Calu3 (cell line): ENCODE data around the gene C5orf58. TPM values are rescaled to one million over a fixed set of nuclear protein-coding genes. Genes with fewer than 3 reads are reported as not detected.
A peak's percentile ranks its signal among the peaks of the same experiment; 100 is the strongest.

Source experiments
- BruUV-seq: library from RNA; stranded (reverse); fragments of 400-500 nt; replicated peaks from 2 replicates; lab custom pipeline; 2021; lab: Mats Ljungman, UMichigan
- CTCF ChIA-PET: fragments of 300-600 bp; sonication (Branson Sonifier 250); formaldehyde crosslinking; loops from one replicate; lab custom pipeline; 2022; ENCODE audit warnings: antibody characterized with exemption; lab: Charles Lee
- DNase-seq: peaks from one replicate; pipeline ENCODE4 v3.0.0; 2022
- H3K27ac Mint-ChIP-seq: one replicate; pipeline ENCODE4 v1.8.0; 2022; ENCODE audit warnings: mixed read lengths; ENCODE audit not compliant: unreplicated experiment
- H3K27me3 Mint-ChIP-seq: one replicate; pipeline ENCODE4 v1.8.0; 2022; ENCODE audit warnings: mixed read lengths; ENCODE audit not compliant: unreplicated experiment
- H3K36me3 Mint-ChIP-seq: one replicate; pipeline ENCODE4 v1.8.0; 2022; ENCODE audit warnings: mild to moderate bottlenecking, moderate library complexity, mixed read lengths; ENCODE audit not compliant: insufficient read depth, unreplicated experiment
- H3K4me1 Mint-ChIP-seq: one replicate; pipeline ENCODE4 v1.8.0; 2022; ENCODE audit warnings: mild to moderate bottlenecking, low read depth, mixed read lengths; ENCODE audit not compliant: unreplicated experiment
- H3K4me3 Mint-ChIP-seq: one replicate; pipeline ENCODE4 v1.8.0; 2022; ENCODE audit warnings: mild to moderate bottlenecking, low read depth, moderate library complexity, mixed read lengths; ENCODE audit not compliant: unreplicated experiment
- H3K9me3 Mint-ChIP-seq: one replicate; pipeline ENCODE4 v1.8.0; 2022; ENCODE audit warnings: low read depth, mixed read lengths; ENCODE audit not compliant: unreplicated experiment
- intact Hi-C: fragments of 100-400 bp; cut with micrococcal nuclease; formaldehyde crosslinking; loops from one replicate; pipeline ENCODE4 v1.10.0; 2022; ENCODE audit not compliant: unreplicated experiment
- total RNA-seq: library from RNA; stranded (reverse); gene quantifications from 2 replicates; pipeline ENCODE4 v1.2.3, GENCODE V29; 2022
- TF ChIP-seq, protein P1 (sequence below): fragments of 200-600 bp; IDR thresholded peaks from one replicate; pipeline ENCODE4 v1.8.0; 2022; ENCODE audit warnings: antibody characterized with exemption; ENCODE audit not compliant: unreplicated experiment

The C5orf58 gene
- total RNA-seq, 1 experiment from 2014 or later, result not detected

DNA sequence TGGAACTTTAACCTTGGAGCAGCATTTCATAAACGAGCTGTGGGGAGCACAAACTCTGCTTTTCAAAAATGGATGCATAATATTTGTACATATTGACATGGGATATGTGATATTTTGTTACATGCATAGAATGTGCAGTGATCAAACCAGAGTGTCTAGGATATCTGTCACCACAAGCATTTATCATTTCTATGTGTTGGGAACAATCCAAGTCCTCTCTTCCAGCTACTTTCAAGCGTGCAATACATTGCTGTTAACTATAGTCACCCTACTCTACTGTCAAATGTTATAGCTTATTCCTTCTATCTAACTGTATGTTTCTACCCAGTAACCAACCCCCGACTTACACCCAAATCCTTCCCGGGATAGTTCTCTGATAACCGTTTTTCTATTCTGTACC is 15.0 kb upstream of the C5orf58 start:
- BruUV-seq, result no TSS peak
- H3K27me3 Mint-ChIP-seq, result no peaks in the 10 kb centered on the region
- intact Hi-C loops, result loop anchor here (2.0 to 5.0 kb wide), 2 partner anchors 516 to 1231 kb away; no protein-coding TSS in a partner anchor
- H3K27ac Mint-ChIP-seq, result no peak overlapping the region
- no peak for DNase-seq
- no peak overlapping the region for H3K4me3 Mint-ChIP-seq
- H3K9me3 Mint-ChIP-seq, result no peaks in the 10 kb centered on the region
- TF ChIP-seq, protein P1, sequence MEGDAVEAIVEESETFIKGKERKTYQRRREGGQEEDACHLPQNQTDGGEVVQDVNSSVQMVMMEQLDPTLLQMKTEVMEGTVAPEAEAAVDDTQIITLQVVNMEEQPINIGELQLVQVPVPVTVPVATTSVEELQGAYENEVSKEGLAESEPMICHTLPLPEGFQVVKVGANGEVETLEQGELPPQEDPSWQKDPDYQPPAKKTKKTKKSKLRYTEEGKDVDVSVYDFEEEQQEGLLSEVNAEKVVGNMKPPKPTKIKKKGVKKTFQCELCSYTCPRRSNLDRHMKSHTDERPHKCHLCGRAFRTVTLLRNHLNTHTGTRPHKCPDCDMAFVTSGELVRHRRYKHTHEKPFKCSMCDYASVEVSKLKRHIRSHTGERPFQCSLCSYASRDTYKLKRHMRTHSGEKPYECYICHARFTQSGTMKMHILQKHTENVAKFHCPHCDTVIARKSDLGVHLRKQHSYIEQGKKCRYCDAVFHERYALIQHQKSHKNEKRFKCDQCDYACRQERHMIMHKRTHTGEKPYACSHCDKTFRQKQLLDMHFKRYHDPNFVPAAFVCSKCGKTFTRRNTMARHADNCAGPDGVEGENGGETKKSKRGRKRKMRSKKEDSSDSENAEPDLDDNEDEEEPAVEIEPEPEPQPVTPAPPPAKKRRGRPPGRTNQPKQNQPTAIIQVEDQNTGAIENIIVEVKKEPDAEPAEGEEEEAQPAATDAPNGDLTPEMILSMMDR, result no peak
- CTCF ChIA-PET, result no interaction called here
- no peaks in the 10 kb centered on the region for H3K4me1 Mint-ChIP-seq
- H3K36me3 Mint-ChIP-seq, result no peaks in the 10 kb centered on the region

DNA sequence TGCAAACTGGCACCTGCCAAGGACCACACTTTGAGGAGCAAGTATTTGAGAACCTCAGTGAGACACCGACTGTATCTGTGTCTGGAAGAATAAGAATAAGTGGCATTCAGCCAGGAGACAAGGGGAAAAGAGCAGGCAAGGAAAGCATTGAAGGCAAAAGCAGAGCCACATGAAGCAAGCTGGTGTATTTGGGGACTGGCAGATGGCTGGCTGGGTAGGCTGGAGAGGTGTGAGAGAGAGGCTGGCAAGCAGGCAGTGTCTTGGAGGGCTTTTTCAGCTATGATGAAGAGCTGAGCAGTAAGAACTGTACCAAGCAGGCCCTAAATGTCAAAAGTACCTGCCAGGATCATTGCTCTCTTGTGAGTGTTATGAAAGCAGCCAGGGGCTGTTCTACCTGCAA is 14.1 kb upstream of the C5orf58 start:
- Mint-ChIP-seq H3K27me3 (no peaks in the 10 kb centered on the region), H3K4me3 (no peak overlapping the region), H3K4me1 (no peaks in the 10 kb centered on the region), H3K9me3 (no peaks in the 10 kb centered on the region), H3K27ac (no peak overlapping the region), H3K36me3 (no peaks in the 10 kb centered on the region)
- CTCF ChIA-PET, result interaction anchor here (1.1 to 1.4 kb wide), 3 partner anchors 18 to 238 kb away, joined by 4 read pairs; partner anchors contain the start of gene INSYN2B
- BruUV-seq, result no TSS peak
- TF ChIP-seq, protein P1, result no peak
- DNase-seq, result no peak
- intact Hi-C loops, result loop anchor here (5.0 kb wide), 1 partner anchor 516 kb away; no protein-coding TSS in a partner anchor

DNA sequence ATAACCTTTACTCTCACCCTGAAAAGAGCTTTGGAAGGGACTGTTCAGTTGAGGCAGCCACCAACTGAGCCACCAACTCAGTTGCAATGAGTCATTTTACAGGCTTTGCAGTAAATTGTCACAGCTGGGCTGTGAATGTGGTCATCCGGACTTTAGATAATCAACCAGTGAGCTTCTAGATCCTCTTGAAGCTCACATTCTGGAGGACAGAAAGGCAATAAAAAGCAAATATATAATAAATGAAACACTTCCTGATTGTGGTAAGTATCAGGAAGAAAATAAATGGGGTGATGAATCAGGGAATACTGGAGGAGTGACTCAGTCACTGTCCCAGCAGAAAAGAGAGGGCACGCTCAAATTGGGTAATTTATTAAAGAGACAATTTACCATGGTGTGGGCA is 13.2 kb upstream of the C5orf58 start:
- H3K27me3 Mint-ChIP-seq, result peaks cover 1% of the 10 kb centered on the region
- DNase-seq, result peak; percentile 40
- peak overlapping the region; percentile 3 for H3K27ac Mint-ChIP-seq
- no peaks in the 10 kb centered on the region for H3K9me3 Mint-ChIP-seq
- TF ChIP-seq, protein P1, result no peak
- H3K36me3 Mint-ChIP-seq, result no peaks in the 10 kb centered on the region
- CTCF ChIA-PET, result interaction anchor here (0.5 to 1.9 kb wide), 11 partner anchors 8 to 404 kb away, joined by 3 to 10 read pairs (median 4); partner anchors contain the start of gene INSYN2B
- H3K4me1 Mint-ChIP-seq, result no peaks in the 10 kb centered on the region
- BruUV-seq, result no TSS peak
- intact Hi-C loops, result loop anchor here (5.0 kb wide), 1 partner anchor 517 kb away; no protein-coding TSS in a partner anchor
- H3K4me3 Mint-ChIP-seq, result no peak overlapping the region

DNA sequence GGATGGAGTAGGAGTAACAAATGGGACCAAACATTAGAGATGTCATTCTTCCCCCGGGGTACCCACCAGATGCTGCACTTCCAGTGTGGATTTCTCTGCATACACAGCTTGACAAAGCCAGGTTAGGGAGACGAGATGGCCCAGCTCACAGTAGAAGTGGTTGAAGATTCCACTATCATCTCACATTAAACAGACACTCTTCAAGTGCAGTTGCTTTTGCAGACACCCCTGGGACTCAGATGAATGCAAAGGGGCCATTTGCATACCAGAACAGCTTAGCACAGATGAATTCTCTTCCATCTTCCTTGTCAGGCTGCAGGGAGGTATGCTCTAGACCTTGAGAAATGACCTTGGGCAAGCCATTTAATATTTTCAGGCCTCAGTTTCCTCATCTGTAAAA is 12.6 kb upstream of the C5orf58 start:
- Mint-ChIP-seq H3K9me3 (no peaks in the 10 kb centered on the region), H3K27ac (peak overlapping the region; percentile 3), H3K4me3 (no peak overlapping the region), H3K36me3 (no peaks in the 10 kb centered on the region), H3K4me1 (no peaks in the 10 kb centered on the region), H3K27me3 (peaks cover 7% of the 10 kb centered on the region)
- TF ChIP-seq, protein P1, result no peak
- DNase-seq, result no peak
- BruUV-seq, result no TSS peak
- intact Hi-C loops, result no loop called here
- CTCF ChIA-PET, result interaction anchor here (0.8 to 1.9 kb wide), 3 partner anchors 9 to 119 kb away, joined by 3 to 4 read pairs (median 3); no protein-coding TSS in a partner anchor
